ENCODE results near the gene CREB5.

DNA sequence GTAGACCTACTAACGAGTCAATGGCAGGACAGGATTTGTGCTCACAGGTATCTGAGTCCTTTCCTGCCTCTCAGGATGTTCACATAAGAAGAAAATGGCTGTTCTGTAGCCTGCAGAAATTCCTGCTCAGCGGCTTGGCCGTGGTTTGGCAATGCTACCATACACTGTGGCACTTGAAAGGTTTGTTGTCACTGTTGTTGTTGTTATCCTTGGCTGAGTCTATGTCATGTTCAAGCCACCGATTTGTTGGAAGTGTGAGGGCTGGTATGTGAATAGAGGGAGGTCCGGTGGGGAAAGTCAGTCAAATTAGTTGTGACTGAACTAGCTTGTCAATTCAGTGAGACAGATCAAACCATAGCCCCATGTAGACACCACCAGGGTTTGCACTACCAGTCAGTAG, 345.9 kb downstream of the CREB5 start:
- no peak for TF ChIP-seq EZH2 (IDR thresholded peaks at IDR 0.05; ENCODE audit: low read depth, unreplicated experiment)
- no peak for TF ChIP-seq CREB1 (CRISPR knock-in tag; IDR thresholded peaks at IDR 0.05; ENCODE audit: low read depth)
- TF ChIP-seq, protein P1, sequence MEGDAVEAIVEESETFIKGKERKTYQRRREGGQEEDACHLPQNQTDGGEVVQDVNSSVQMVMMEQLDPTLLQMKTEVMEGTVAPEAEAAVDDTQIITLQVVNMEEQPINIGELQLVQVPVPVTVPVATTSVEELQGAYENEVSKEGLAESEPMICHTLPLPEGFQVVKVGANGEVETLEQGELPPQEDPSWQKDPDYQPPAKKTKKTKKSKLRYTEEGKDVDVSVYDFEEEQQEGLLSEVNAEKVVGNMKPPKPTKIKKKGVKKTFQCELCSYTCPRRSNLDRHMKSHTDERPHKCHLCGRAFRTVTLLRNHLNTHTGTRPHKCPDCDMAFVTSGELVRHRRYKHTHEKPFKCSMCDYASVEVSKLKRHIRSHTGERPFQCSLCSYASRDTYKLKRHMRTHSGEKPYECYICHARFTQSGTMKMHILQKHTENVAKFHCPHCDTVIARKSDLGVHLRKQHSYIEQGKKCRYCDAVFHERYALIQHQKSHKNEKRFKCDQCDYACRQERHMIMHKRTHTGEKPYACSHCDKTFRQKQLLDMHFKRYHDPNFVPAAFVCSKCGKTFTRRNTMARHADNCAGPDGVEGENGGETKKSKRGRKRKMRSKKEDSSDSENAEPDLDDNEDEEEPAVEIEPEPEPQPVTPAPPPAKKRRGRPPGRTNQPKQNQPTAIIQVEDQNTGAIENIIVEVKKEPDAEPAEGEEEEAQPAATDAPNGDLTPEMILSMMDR (conservative IDR thresholded peaks at IDR 0.05; ENCODE audit: low read depth in 2 of 2), result no peak
- TF ChIP-seq EZH2phosphoT487 (IDR thresholded peaks at IDR 0.05; ENCODE audit: unreplicated experiment), result no peak
- no peak for TF ChIP-seq POLR2AphosphoS5 (IDR thresholded peaks at IDR 0.05; ENCODE audit: low read depth)
- TF ChIP-seq, protein P2, sequence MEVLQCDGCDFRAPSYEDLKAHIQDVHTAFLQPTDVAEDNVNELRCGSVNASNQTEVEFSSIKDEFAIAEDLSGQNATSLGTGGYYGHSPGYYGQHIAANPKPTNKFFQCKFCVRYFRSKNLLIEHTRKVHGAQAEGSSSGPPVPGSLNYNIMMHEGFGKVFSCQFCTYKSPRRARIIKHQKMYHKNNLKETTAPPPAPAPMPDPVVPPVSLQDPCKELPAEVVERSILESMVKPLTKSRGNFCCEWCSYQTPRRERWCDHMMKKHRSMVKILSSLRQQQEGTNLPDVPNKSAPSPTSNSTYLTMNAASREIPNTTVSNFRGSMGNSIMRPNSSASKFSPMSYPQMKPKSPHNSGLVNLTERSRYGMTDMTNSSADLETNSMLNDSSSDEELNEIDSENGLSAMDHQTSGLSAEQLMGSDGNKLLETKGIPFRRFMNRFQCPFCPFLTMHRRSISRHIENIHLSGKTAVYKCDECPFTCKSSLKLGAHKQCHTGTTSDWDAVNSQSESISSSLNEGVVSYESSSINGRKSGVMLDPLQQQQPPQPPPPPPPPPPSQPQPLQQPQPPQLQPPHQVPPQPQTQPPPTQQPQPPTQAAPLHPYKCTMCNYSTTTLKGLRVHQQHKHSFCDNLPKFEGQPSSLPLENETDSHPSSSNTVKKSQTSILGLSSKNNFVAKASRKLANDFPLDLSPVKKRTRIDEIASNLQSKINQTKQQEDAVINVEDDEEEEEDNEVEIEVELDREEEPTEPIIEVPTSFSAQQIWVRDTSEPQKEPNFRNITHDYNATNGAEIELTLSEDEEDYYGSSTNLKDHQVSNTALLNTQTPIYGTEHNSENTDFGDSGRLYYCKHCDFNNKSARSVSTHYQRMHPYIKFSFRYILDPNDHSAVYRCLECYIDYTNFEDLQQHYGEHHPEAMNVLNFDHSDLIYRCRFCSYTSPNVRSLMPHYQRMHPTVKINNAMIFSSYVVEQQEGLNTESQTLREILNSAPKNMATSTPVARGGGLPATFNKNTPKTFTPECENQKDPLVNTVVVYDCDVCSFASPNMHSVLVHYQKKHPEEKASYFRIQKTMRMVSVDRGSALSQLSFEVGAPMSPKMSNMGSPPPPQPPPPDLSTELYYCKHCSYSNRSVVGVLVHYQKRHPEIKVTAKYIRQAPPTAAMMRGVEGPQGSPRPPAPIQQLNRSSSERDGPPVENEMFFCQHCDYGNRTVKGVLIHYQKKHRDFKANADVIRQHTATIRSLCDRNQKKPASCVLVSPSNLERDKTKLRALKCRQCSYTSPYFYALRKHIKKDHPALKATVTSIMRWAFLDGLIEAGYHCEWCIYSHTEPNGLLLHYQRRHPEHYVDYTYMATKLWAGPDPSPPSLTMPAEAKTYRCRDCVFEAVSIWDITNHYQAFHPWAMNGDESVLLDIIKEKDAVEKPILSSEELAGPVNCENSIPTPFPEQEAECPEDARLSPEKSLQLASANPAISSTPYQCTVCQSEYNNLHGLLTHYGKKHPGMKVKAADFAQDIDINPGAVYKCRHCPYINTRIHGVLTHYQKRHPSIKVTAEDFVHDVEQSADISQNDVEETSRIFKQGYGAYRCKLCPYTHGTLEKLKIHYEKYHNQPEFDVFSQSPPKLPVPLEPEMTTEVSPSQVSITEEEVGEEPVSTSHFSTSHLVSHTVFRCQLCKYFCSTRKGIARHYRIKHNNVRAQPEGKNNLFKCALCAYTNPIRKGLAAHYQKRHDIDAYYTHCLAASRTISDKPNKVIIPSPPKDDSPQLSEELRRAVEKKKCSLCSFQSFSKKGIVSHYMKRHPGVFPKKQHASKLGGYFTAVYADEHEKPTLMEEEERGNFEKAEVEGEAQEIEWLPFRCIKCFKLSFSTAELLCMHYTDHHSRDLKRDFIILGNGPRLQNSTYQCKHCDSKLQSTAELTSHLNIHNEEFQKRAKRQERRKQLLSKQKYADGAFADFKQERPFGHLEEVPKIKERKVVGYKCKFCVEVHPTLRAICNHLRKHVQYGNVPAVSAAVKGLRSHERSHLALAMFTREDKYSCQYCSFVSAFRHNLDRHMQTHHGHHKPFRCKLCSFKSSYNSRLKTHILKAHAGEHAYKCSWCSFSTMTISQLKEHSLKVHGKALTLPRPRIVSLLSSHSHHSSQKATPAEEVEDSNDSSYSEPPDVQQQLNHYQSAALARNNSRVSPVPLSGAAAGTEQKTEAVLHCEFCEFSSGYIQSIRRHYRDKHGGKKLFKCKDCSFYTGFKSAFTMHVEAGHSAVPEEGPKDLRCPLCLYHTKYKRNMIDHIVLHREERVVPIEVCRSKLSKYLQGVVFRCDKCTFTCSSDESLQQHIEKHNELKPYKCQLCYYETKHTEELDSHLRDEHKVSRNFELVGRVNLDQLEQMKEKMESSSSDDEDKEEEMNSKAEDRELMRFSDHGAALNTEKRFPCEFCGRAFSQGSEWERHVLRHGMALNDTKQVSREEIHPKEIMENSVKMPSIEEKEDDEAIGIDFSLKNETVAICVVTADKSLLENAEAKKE (CRISPR knock-in tag; IDR thresholded peaks at IDR 0.05), result no peak
- TF ChIP-seq, protein P3, sequence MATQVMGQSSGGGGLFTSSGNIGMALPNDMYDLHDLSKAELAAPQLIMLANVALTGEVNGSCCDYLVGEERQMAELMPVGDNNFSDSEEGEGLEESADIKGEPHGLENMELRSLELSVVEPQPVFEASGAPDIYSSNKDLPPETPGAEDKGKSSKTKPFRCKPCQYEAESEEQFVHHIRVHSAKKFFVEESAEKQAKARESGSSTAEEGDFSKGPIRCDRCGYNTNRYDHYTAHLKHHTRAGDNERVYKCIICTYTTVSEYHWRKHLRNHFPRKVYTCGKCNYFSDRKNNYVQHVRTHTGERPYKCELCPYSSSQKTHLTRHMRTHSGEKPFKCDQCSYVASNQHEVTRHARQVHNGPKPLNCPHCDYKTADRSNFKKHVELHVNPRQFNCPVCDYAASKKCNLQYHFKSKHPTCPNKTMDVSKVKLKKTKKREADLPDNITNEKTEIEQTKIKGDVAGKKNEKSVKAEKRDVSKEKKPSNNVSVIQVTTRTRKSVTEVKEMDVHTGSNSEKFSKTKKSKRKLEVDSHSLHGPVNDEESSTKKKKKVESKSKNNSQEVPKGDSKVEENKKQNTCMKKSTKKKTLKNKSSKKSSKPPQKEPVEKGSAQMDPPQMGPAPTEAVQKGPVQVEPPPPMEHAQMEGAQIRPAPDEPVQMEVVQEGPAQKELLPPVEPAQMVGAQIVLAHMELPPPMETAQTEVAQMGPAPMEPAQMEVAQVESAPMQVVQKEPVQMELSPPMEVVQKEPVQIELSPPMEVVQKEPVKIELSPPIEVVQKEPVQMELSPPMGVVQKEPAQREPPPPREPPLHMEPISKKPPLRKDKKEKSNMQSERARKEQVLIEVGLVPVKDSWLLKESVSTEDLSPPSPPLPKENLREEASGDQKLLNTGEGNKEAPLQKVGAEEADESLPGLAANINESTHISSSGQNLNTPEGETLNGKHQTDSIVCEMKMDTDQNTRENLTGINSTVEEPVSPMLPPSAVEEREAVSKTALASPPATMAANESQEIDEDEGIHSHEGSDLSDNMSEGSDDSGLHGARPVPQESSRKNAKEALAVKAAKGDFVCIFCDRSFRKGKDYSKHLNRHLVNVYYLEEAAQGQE (IDR thresholded peaks at IDR 0.05; ENCODE audit: unreplicated experiment), result no peak
- no peak for TF ChIP-seq NANOG (IDR thresholded peaks at IDR 0.05; ENCODE audit: borderline replicate concordance)
- TF ChIP-seq, protein P4, sequence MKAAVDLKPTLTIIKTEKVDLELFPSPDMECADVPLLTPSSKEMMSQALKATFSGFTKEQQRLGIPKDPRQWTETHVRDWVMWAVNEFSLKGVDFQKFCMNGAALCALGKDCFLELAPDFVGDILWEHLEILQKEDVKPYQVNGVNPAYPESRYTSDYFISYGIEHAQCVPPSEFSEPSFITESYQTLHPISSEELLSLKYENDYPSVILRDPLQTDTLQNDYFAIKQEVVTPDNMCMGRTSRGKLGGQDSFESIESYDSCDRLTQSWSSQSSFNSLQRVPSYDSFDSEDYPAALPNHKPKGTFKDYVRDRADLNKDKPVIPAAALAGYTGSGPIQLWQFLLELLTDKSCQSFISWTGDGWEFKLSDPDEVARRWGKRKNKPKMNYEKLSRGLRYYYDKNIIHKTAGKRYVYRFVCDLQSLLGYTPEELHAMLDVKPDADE (IDR thresholded peaks at IDR 0.05), result no peak
- TF ChIP-seq JUNB (IDR thresholded peaks at IDR 0.05; ENCODE audit: unreplicated experiment), result no peak
- no peak for TF ChIP-seq ZNF114 (CRISPR knock-in tag; IDR thresholded peaks at IDR 0.05)
